Renal cortex interstitium (tissue), 11 donors: ENCODE results near the gene TMEM135. TPM values are rescaled to one million over a fixed set of nuclear protein-coding genes. Genes with fewer than 3 reads are reported as not detected.
"Not testable (repeated sequence)": the region's sequence is repeated elsewhere in the genome, so short reads cannot be mapped to it uniquely, and the experiment has no call there.

ENCODE experiments used
- DNase-seq, 11 donors: peaks; one replicate each; pipeline ENCODE4 v3.0.0-alpha.2; 2013; ENCODE audit warnings: low read depth in 9 of 11, low spot score in 4 of 11; ENCODE audit errors: extremely low read depth in 1 of 11
- polyA plus RNA-seq, 3 donors: library from polyadenylated mRNA; unstranded; fragments of 120-200 nt; gene quantifications; one replicate each; pipeline ENCODE4 v1.2.1, GENCODE V29; 2013; ENCODE audit not compliant: insufficient read length in 3 of 3

The TMEM135 gene
- polyA plus RNA-seq, 3 donors: 33.4 to 43.3 (median 37.9) TPM

DNA sequence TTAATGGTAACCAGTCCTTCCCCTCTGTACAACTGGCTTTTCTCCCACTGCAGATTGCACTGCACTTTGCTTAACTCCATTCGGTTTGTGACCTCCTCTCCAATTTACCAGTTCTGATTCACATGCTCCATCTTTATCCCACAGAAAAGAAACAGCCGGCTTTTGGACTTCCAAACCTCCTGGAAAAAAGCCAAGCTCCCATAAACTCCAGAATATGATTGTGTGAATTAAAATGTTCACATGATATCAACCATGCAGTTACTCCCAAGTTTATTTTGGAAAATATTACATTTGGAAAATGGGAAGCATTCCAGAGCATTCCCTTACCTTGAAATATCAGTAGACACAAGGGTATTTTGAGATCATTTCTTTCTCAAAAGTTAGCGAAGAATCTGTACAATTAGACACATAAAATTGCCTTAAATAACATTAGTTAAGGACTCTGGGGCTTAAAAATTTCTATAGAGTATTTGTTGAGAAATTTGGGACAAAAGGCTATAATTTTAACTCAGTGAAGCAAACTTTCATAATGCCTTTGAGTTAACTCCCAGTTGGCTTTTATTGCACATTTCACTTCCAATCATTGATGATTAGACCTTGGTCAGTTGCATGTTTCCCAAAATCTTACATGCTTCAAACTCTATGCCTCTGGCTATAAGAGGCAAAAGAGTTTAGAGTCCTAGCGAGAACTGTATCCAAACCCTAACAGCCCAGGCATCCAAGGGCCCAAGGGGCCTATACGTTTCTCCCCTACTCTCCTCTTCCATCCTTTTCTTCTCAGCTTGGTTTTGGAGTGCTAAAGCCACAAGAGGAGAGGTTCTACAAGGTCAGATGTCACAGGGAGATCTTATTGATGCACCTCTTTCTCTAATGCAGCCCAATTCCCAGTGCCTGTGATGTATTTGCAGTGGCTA, 23.6 kb upstream of the TMEM135 start:
- peak in 2 of 11 donors; percentile 27 to 47 for DNase-seq

DNA sequence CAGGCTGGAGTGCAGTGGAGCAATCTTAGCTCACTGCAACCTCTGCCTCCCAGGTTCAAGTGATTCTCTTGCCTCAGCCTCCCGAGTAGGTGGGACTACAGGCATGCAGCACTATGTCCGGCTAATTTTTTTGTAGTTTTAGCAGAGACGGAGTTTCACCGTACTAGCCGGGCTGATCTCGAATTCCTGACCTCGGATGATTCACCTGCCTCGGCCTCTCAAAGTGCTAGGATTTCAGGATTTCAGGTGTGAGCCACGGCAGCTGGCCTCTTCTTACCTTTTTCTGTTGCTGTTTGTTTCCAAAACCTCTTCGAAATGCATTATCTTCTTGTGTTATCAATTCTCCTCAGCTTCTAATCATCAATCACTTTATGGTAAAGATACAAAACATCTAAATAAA, 22.1 kb upstream of the TMEM135 start:
- no peak for DNase-seq

DNA sequence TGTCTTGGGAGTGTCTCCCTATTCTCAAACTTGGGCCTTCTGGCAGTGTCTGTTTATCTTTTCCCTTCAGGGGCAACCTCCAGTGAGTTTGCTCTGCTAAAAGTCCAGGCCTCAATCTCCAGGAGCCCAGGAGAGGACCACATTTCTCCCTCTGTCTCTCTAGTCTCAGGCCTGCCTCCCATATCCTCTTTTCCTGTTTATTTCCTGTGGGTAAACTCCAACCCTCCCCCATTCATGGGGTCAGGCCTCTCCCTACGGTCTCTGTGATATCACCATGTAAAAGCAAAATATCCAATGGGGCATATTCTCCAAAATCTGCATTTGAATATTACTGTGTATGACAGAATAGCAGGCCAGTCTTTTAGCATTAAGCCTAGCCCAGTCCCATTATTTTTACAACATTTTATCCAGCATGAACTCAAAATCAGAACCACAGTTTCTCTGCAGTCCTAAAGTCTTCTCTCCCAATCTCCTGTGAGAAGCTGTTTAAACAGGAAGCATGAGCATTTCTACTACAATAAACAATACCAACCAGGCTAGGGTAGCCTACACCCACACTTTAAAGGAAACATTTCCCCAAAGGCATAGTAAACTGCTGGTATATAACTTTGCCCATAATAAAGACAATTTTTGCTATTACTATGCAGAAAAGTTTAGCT, 18.0 kb upstream of the TMEM135 start:
- DNase-seq: no peak

DNA sequence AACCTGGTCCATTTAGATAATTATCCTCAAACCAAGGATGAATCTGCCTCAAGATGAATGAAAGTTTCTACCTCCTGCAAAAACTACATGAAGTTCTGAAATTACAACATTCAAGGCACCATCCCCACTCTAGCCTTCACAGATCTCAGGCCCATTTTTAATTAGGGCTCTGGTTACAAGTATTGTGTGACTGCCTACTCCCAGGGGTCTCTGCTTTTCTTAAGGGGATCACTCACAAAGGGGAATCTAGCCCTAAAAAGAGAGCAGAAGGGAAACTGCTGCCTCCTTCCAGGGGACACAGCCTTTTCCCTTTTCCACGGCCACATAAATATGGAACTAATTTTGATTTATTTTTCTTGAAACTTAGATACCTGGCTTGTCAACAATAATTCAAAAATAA, 17.4 kb upstream of the TMEM135 start:
- DNase-seq: no peak

DNA sequence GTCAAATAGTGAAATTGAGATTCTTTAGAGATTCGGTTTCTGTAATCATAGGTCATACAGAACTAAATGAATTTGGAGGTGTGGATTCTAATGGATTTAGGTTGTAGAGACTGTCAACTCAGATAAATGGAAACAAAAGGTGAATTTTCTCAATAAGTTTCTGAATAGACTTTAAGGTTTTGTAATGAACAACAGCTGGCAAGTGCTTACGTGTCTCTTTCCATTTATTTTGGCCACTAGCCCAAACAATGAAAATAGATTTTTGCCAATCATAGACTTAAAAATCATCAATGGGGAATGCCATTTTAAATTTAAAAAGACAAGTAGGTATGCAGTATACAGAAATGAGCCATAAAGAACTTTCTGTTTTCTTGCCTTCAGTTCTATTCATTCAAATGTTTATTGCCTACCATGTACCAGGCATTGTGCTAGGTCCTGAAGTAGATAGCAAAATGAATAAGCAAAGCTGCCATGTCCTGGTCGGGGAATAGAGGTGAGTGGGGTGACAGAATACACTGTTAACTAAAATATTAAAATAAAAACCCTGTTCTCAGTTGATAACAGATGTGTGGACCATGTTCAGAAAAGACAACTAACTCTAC, 16.9 kb upstream of the TMEM135 start:
- DNase-seq: no peak

DNA sequence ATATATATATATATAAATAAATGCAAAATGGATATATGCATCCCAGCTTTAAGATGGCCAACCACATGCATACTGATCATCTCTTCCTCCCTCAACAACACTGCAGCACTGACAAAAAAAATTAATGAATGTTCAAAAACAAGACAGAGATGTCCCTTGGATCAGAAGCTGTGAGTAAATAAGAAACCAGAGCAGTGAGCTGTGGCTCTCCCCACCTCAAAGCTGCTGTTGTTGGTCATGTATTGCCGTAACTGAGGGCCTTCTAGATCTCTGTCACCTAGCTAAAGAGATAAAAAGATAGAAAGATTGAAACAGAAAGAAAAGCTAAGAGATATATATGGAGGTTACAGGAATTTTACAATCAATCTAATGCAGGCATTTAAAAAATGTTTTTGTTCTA, 15.5 kb upstream of the TMEM135 start:
- DNase-seq: no peak

DNA sequence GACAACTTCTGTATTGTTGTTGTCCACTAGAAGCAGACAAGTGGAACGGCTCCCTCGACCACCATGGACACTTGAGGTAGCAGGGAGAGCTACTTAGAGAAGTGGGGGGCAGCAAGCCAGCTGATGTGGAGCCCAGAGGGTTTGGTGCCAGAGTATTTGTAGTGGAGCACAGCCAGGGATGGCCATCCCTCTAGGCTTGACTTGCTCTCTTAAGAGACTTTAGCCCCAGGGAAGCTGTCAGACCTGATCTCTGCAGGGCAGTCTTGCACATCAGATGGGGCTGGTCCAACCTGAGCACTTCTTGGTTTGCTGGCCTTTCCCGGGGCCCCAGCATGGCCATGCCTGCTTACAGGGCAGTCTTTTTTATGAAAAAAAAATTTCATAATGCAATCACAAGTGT, 15.0 kb upstream of the TMEM135 start:
- DNase-seq: no peak

DNA sequence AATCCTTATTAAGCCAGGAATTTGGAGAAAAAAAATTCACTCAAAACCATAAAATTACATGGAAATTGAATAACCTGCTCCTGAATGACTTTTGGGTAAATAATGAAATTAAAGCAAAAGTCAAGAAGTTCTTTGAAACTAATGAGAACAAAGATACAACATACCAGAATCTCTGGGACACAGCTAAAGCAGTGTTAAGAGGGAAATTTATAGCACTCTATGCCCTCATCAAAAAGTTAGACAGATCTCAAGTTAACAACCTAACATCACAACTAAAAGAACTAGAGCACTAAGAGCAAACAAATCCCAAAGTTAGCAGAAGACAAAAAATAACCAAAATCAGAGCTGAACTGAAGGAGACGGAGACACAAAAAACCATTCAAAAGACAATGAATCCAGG, 11.3 kb upstream of the TMEM135 start:
- DNase-seq: not testable (repeated sequence)

DNA sequence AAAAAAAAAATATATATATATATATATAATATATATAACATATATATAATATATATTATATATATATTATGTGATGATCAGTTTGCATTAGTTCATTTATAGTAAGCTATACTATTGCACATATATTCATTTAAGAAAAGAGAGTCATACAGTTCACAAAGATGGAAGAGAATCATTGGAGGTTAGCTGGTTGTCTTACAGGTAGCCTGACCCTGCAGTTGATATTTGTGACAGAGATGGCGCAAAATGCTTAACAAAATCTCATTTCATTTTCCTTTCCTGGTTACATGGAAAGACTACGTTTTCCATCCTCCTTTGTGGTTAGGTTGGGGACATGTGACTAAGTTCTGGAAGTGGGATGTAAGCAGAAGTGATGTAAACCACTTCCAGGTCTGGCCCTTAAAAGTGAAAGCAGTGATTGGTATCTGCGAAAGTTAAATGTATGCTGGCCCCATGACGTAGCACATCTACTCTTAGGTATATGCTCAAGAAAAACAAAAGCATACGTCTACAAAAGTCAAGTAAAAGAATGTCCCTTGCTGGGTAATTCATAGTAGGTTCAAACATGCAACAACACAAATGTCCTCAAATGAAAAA, 7.2 kb upstream of the TMEM135 start:
- no peak for DNase-seq

DNA sequence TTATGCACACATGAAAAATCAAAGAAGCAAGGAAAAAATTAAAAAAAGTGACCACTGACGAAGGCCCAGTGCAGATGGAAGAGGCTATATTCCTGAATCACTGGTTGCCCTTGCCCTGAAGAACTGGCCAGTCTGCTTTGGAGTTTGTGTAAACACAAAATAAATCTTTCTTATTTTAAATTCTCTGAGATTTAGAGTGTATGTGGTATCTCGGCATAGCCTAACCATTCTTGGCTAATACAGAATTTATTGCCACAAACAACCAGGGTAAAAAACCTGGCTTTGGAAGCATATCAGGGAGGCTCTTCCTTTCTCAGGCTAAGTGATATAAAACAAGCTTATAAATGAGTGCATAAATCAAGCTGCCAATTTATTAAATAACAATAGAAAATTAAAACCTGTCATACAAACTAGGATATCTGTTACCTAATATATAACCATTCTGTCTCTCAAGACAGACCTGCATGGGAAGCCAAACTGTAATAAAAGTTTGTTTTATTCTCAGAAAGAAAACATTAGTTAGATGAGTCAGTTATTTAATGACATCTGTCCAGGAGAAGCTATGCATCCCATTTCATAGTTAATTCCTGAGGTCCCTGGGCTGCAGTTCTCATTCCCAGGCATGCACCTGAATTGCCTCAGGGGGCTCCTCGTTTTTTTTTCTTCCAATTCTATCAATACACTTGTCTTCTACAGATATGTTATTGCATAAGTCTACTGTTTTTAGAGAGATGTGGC, 6.1 kb upstream of the TMEM135 start:
- DNase-seq: no peak

DNA sequence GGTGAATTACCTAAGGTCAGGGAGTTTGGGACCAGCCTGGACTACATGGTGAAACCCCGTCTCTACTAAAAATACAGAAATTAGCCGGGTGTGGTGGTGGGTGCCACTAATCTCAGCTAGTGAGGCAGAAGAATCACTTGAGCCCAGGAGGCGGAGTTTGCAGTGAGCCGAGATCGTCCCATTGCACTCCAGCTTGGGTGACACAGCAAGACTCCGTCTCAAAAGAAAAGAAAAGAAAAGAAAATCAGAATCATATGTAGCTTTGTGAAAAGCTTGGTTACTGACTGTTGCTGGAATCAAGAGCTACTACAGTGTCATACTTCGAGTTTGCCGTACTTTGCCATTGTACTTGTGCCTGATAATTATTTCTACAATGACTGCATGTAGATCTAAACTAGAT, 4.2 kb upstream of the TMEM135 start:
- DNase-seq: no peak

DNA sequence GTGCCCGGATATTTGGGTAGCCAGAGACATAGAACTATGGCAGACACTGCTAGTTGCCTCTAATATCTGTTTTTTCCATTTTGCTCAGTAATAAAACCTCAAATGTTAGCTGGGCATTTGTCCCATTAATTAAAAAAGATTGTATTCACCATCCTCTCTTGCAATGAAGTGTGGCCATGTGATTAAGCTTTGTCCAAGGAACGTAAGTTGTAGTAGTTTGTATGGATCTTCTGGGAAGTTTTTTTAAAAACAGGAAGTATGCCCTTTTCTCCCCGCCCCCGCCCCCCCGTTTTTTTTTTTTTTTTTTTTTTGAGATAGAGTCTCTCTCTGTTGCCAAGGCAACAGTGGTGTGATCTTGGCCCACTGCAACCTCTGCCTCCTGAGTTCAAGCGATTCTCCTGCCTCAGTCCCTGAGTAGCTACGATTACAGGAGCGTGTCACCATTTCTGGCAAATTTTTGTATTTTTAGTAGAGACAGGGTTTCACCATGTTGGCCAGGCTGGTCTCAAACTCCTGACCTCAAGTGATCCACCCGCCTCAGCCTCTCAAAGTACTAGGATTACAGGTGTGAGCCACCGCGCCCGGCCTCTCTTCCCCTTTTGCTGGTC, 1.7 kb upstream of the TMEM135 start:
- no peak for DNase-seq

DNA sequence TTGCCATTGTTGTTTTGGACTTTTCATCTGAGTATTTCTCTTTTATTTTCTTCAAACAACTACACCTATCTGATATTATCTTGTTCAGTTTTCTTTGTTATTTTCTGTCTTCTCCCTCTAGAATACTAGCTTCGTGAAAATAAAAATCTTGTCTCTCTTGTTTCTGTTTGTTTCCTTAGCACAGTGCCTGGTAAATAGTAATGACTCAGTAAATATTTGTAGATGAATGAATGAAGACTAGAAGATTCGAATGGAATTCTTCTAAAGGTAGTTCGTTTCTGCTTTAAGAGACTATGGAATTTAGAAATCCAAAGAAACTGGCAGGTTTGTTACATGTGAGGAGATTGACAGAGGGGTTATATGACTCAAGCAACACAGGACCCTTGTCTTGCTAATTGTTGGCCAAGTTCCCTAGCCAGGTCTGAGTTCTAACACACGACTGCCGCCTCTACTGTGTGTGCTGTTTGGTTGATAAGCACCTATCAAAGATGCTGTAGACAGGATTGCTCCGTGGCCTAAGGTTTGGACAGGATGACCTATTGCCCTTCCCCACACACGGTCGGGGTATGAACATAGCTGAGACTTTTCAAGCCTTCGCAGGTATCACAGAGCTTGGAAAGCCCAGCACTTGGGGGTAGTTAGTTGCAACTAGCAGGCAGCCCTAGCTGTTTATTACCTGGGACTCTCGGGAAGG, 831 bp upstream of the TMEM135 start:
- DNase-seq: peak in 2 of 11 donors; percentile 5 to 17

DNA sequence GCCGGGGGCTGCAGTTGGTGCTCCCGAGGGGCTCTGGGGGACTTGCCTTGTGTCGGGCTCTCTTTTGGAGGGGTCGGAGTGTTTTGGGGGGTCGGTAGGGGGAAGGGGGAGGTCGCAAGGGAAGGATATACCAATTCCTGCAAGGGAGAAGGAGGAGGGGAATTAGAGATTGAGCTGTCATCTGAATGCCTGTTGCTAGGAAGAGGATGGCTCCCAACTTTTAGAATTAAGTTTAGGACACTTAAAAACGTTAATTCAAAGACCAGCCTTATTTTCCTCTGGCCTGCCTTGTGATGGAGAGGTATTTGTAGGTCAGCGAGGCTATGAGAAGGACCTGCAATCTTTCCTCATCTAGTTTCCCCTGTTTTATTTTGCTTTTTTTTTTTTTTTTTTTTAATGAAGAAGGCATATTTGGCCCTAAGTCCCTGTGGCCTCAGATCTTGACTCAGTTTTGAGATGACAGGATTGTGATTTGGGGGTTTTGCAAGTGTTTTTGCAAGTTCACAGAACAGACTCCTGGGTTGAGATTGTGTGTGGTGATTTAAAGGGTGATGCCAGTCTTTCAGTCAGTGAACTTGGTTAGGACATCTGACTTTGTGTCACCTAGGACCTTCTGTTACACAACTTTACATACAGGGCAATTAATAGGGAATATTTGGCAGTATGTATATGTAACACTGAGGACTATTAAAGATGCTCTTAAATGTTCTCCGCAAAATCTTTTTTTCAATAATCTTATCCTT, 672 bp downstream of the TMEM135 start:
- no peak for DNase-seq

DNA sequence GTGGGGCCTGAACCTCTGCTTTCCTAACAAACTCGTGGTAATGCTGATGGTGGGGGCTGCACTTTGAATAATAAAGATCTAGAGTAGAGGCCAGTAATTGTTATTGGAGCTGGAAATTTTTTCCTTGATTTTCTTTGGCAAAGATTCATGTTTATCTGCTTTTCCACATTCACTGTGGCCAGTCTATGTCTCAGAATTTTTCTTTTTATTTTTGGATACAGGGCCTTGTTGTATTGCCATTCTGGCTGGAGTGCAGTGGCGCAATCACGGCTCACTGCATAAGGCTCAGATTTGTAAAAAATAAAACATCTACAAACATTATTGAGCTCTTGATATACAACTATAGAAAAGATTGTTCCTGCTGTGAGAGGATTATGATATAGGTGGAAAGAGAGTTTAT, 1.6 kb downstream of the TMEM135 start:
- no peak for DNase-seq

DNA sequence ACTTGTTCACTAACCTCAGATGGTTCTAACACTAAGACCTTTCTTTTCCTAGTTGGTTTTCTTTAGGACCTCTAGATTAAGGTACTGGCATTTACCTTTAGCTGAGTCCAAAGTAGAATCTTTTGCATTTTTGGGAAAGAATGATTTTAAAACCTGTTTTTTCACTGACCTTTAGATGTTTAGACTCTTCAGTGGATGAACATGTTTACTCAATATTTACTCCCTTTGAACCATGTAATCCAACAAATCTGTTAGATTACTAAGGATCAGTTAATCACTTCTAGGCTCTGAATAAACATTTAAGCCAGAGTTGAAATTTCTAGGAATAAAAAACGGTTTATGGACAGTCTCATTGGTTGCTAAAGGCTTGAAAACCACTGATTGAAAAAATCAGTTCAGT, 6.2 kb downstream of the TMEM135 start:
- no peak for DNase-seq

DNA sequence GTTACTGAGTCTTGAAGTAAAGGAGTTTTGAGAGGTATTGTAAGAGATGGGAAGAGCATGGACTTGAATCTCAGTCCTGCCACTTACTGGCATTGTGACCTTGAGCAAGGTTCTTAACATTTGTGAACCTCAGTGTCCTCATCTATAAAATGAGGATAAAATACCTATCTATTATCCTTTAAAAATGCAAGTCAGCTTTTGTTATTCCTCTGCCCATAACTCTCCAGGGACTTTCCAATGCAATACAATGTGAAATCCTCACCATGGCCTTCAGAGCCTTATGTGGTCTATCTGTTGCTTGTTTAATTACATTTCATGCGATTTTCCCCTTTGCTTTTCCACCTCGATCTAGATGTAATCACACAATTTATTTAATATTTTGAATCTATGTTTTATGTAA, 9.1 kb downstream of the TMEM135 start:
- DNase-seq: no peak

DNA sequence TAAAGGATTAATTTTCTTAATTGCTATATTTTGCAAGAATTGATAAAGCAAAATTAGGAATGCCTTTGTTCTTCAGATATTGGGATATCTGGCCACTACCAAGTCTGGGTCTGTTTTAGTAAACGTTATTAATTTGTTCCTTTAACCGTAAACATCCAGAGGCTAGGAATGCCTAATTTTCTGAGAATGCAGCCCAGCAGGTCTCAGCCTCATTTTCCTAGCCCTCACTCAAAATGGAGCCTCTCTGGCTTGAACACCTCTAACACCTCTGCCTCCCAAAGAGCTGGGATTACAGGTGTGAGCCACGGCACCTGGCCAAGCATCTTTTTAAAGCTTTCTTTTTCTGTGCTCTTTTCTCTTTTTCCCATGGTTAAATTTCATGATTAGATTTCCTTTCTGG, 18.4 kb downstream of the TMEM135 start:
- DNase-seq: no peak
